ENCODE data around the gene WDPCP.
"Not testable (repeated sequence)": the region's sequence is repeated elsewhere in the genome, so short reads cannot be mapped to it uniquely, and the experiment has no call there.

The WDPCP gene, protein sequence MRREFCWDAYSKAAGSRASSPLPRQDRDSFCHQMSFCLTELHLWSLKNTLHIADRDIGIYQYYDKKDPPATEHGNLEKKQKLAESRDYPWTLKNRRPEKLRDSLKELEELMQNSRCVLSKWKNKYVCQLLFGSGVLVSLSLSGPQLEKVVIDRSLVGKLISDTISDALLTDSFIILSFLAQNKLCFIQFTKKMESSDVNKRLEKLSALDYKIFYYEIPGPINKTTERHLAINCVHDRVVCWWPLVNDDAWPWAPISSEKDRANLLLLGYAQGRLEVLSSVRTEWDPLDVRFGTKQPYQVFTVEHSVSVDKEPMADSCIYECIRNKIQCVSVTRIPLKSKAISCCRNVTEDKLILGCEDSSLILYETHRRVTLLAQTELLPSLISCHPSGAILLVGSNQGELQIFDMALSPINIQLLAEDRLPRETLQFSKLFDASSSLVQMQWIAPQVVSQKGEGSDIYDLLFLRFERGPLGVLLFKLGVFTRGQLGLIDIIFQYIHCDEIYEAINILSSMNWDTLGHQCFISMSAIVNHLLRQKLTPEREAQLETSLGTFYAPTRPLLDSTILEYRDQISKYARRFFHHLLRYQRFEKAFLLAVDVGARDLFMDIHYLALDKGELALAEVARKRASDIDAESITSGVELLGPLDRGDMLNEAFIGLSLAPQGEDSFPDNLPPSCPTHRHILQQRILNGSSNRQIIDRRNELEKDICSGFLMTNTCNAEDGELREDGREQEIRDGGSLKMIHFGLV

DNA sequence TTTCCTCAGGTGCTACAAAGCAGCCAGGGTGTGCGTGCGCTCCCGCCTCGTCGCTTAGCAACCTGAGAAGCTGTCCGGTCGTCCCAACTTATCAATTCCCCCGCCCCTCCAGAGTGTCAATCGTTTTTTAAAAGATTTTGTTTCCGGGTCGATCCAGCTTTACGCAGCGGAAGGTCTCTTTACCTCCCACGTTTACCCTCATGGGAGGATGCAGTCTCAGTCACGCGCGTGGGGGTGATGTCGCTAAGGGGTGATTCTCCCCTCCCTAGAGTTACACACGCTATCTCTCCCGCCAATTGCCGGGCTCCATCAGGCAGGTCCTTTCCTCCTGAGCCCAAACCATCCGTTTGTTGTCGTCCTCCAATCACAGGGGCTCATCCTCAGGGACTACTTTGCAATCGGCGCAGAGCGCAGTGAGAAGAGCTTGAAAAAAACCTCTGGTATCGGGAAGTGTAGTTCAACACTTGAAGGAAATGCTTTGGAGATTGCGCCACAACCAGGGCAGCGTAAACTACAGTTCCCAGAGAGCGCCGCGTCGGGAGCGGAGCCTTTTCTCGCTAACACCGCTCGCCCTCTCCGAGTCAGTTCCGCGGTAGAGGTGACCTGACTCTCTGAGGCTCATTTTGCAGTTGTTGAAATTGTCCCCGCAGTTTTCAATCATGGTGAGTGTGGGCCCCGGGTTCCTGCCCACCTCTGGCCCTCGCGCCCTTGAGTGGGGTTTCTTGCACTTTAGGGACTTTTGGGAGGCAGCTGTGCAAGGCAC, at the start of gene WDPCP, which contains the start of gene MDH1:
WDPCP (minus strand) TSS at position 93 of the 763 bp plus-strand sequence. CDS start 206 bp downstream, outside the sequence.
MDH1 (plus strand) TSS at position 579 of the 763 bp plus-strand sequence; CDS start at position 660, 81 bp downstream.
- peak; percentile 90 to 99 for DNase-seq

DNA sequence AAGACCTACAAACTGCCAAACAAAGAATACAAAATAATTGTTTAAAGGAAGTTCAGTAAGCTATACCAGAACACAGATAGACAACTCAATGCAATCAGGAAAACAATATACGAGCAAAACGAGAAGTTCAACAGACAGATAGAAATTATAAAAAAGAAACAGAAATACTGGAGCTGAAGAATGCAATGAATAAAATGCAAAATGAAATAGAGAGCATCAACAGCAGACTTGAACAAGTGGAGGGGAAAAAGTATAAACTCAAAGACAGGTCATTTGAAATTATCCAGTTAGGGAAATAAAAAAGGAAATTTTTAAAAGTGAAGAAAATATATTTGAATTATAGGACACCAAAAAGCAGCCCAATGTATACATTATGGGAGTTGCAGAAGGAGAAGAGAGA, 44.1 kb upstream of the WDPCP start:
- no peak for DNase-seq

DNA sequence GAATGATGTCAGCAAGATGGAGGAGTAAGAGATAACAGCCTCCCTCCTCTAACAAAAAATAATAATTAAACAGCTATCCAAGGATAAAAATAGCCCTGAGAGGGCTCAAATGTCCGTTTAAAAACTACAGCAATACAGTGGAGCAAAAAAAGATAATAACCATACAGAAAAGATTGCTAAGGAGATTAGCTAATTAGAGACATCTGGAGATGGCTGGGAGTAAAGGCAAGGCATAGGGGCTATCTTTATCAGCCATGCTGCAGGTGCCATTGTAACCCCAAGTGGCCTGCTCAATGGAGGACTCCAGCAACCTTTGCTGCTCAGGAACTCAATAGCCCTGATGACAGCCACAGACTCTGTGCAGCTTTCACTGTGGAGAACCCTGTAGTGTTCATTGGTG, 43.2 kb upstream of the WDPCP start:
- DNase-seq, result no peak

DNA sequence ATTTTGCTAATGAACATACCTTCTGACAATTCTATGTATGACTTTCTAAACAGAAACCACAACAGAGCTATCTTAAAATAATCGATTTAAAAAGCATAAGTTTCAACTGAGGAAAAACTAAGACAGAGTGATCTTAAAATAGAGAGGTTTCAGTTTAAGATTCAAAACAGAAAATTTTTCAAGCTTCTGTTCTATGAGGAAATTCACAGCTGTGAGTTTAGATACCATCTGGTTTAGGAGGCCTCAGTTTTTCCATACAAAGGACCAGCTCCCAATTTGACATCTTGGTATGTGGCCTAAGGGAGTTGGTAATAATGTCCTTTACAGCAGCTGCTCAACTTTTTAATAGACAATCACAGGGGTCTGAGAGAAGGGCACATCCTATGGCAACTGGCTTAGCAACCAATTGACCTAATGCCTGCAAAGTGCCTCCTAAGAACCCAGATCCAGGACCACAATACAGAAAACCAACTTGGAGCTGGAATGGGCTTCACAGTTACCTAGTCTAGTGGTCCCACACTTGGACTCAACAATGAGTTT, 40.2 kb upstream of the WDPCP start:
- DNase-seq, result no peak

DNA sequence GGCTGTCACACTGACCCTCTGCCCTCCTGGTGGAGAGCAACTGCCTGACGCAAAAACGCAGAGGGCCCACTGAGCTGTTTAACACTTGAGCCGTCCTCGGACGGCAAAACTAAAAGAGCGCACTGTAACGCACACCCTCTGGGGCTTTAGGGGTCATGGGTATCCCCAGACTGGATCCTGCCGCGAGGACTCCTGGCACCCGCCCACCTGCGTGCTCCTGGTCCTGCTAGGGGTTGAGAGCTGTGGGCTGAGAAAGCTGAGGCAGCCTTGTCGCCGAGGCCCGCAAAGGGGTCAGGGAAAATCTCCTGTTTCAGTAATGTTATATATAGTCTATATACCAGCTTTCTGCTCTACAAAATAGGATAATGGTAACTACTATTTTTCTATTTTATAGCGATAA, 39.6 kb upstream of the WDPCP start:
- DNase-seq, result no peak

DNA sequence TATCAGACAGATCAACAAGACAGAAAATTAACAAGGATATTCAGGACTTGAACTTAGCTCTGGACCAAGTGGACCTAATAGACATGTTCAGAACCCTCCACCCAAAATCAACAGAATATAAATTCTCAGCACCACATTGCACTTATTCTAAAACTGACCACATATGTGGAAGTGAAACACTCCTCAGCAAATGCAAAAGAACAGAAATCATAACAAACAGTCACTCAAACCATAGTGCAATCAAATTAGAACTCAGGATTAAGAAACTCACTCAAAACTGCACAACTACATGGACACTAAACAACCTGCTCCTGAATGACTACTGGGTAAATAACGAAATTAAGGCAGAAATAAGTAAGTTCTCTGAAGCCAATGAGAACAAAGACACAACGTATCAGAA, 35.5 kb upstream of the WDPCP start:
- not testable (repeated sequence) for DNase-seq

DNA sequence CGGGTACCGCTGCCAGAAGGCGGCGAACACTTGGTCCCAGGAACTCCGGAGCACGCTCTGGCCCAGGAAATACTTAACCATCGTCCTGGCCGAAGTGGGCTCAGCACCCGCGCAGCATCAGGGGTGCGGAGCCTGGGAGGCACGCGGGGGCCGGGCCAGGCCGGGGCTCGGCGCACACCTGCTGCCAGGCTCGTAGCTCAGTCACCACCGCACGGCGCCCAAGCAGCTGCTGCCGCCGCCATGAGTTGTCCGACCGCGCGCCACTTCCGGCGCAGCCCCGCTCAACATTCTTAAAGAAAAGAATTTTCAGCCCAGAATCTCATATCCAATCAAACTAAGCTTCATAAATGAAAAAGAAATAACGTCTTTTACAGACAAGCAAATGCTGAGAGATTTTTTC, 34.5 kb upstream of the WDPCP start:
- DNase-seq, result no peak

DNA sequence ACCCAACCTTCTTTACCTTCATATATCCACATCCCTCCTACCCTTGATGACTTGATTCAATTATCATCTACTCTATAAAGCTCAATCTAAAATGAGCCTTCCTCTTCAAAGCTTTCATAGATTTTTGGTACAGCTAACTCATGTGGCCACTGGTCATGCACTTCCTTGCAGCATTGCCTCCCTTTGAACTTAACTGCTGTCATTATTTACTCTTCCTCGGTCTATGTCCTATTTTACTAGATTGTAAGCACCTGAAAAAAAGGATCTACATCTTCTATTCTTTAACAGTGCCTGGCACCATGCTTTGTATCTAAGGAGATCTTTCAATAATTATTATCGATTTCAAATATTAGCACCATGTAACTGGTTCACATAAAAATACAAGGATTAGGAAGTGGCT, 31.1 kb upstream of the WDPCP start:
- DNase-seq, result no peak

DNA sequence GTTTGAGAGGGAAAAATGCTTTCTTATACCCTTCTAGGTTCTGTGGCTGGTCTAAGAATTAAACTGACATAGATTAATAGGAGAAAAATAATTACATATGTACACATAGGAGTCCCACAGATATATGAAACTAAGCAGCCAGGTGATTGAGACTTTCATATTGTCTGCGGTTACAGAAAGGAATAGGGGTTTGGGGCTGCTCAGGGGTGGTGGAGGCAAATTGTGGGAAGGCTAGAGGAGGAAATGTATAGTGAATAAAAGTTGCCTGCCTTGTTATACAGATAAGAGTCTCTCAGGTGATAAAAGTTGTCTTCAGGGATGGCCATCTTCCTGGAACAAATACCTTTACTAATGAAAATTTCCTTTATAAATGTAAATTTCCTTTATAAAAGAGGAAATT, 29.1 kb upstream of the WDPCP start:
- DNase-seq, result no peak

DNA sequence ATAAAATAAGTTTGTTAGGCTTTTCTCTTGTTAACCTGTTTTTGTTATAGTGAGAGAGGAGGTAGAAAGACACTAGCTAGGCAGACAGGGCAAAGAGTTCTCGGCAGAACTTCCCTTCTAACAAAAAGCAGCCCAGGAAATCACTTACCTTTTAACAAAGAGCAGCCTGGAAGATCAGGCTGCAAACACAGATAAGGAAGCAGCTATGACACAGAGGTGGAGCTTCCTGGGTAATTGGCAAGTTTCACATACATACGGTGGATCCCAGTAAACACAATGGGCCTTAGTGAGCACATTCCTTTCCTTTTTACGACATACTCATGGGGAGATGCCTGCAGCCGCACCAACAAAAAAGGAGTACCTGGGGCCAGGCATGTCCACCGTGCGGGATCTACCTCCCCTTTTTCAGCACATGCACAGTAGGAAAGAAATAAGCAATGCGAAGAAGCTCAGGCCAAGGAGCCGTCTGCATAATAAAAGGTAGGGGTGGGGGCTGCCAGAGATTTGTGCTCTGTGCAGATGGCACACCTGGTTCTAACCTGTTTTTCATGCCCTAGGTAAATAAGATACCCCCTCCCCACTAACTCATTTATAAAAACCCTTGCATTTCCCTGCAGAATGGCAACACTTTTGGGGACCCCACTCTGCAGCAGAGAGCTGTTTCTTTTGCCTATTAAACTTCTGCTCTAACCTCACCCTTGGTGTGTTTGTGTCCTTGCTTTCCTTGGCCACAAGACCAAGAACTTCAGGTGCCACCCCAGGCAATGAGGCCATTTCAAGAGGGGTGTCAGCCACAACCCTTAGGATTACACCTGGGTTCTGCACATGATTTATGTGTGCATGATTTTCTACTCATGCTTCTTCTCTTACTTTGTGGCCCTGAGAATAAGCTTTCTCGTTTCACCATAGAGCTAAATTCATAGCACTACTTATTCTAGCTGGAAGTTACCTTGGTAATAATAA, 27.0 kb upstream of the WDPCP start:
- no peak for DNase-seq

DNA sequence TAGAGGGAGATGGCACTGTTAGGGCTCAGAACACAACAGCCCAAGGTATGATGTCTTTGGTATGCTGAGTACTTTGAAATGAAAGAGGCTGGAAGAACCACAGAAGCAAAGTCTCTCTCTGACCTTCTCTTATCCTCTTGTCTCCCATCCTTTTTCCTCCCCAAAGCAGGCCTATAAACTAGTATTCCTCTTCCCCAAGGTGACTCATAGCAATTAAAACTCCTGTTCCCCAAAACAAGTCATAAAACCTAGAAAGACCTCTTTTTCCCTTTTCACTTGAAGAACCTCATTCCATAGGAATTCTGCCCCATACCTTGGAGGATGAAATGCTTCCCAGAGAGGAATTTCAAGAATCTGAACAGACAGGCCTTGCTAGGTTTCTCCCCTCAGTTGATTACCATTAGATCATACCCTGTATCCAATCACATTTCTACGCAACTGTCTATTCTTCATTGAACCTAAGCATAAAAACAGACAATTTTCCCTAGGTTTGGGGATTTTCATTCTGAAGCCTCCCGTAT, 26.2 kb upstream of the WDPCP start:
- no peak for DNase-seq

DNA sequence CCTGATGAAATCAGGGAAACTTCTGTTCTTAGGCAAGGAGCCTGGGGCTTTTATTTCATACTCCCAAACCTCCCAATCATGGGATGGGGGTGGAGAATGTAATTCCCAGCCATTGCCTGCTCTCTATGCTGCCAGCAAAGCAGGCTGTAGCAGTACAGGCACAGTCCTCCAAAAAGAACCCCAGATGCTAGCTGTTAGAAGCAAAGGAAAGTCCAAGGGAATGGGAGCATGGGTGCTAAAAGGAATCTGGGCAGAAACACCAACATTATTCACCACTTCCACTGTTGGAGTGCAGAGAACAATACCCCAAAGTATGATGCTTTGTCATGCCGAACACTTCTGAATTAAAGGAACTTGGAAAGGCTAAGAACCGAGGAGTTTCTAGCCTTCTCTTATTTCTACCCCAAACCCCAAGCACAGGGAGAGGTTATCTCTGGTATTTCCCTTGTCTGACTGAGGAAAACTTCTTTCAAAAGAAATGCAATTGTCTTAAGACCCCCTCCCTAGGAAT, 25.2 kb upstream of the WDPCP start:
- DNase-seq, result no peak

DNA sequence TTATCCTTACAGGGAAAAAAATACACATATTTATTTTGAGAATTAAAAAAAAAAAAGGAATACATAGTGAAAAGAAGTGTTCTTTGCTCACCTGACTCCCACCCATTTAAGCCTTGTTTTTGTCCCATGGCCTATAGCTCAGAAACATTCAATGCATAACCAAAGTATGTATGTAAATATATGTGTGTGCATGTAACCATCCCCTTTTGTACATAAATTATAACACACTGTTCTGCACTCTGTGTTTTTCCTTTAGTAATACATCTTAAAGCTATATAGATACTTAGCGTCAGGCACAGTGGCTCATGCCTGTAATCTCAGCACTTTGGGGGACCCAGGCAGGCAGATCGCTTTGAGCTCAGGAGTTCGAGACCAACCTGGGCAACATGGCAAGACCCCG, 22.2 kb upstream of the WDPCP start:
- no peak for DNase-seq

DNA sequence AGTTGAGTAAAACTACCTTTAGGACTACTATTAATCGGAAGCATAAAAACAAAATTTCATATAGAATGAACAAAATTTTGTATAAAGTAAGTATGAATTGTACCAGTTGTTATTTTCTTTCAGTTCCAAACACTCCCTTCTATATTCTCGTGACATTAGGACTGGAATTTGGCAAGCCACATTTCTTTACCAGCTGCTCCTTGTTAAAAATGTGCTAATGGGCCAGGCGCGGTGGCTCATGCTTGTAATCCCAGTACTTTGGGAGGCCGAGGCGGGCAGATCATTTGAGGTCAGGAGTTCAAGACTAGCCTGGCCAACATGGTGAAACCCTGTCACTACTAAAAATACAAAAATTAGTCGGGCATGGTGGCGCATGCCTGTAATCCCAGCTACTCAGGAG, 20.6 kb upstream of the WDPCP start:
- DNase-seq, result not testable (repeated sequence)

DNA sequence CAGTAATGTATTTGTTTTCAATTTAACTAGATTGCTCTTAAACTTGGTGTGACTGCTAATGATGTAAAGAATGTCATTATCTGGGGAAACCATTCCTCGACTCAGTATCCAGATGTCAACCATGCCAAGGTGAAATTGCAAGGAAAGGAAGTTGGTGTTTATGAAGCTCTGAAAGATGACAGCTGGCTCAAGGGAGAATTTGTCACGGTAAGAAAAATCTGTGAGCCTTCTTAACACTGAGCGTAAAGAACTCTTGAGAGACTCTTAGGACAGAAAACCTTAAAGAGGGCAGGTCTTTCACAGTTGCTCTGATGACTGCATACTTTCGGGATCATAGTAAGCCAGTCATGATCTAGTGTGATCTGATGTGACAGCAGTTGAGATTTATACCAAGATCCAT, 16.4 kb upstream of the WDPCP start:
- DNase-seq, result no peak

DNA sequence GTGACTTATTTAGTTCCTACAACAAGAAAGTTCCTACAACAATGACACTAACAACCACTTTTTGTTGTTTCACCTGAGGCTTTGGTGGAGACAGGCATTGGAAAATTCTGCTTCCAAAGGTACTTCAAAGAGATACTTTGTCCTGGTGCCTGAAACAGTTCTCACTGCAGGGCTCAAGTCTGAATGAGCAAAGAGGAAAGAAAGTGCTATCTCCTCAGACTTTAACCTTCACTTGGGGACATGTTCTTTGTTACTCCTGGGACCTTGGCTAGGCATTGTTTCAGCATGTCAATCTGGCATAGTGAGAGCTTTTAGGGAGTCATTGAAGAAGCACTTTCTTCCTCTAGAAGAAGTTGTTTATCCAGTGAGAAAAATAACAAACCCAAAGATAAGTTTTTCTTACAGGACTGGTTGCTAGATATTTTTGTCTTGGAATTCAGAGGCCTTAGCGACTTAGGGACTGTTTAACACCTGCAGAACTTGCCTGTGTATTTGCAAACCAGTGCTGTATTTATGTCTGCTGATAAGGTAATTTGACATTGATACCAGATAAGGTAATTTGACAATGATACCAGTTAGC, 12.7 kb upstream of the WDPCP start:
- no peak for DNase-seq

DNA sequence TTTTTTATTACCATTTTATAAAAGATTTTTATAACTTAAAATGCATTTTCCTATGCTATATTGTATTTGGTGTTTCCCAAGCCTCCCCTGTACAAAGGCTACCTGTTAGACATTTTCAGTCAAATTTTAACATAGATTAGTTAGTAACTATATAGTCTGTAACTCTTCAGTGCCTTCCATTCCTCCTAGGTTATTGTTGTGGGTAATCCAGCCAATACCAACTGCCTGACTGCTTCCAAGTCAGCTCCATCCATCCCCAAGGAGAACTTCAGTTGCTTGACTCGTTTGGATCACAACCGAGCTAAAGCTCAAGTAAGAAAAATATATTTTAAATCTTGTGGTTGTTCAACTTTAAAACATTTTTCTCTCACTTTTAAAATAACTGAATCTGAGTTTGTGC, 10.7 kb upstream of the WDPCP start:
- DNase-seq, result no peak

DNA sequence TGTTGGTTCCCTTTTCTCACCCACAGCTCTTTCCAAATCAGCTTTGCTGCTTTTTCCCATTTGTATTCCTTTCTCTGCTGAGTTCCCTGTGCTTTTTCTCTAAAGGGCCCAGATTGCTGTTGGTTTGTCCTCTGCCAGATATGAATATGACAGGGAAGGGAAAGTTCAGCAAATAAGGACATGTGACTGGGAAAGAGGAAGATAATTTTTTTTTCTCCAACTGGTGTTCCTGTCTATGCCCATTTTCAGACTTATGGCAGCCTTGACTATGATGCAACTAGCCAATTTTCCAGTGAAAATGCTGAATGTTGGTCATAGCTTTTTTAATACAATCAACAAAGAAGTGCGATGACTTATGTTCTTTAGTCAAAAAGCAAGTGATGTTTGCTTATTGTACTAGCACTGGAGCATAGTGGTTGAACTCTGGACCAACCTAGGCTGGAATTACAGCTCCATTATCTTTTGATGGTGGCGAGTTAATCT, 8.2 kb upstream of the WDPCP start:
- DNase-seq, result no peak

DNA sequence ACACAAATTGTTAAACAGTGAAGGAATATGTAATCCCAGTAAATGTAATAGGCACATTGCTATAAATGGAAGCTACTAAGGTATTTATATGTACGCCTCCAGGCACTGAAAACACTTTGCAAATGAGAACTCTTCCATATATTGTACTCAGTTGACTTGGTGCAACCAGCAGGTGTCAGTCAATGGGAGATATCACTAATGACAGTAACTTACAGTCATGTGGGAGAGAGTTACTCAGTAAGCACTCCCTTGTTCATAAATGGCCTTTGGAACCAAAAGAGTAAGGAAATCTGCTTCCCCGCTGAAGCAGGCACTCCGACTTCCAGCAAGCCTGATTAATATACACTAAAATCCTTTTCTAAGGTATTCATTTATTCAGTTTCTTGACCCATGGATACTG, 6.4 kb upstream of the WDPCP start:
- no peak for DNase-seq

DNA sequence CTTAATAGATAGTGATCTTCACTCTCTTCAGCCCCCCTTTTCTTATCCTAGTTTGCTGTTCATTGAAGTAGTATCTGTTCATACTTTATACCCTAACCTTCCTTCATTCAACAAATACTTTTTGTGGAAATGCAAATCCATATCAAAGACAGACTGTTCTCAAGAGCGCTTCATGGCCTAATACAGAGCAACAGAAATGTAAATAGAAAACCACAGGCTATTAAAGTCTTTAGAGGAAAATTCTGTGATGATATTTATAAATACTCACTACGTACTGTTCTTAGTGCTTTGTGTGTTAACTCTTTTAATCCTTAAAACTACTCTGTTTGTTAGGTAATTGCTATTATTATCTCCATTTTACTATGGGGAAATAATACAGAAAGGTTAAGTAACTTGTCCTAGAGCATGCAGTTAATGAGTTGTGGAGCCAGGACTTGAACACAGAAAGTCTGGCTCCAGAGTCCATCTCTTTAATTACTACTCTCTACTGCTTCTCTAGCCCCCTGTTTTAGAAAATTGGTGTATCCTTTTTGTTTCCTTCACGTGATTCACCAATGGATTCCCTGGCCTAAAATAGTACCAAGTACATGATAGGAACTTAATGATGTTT, 3.4 kb upstream of the WDPCP start:
- DNase-seq, result no peak
